GM19438 (cell line): ENCODE data around the gene BNC2.

ENCODE experiments used
- ATAC-seq: cut with Tn5 transposase; IDR thresholded peaks from one replicate; pipeline ENCODE4 v1.9.1; 2021; ENCODE audit warnings: low read depth; ENCODE audit not compliant: unreplicated experiment

The BNC2 gene

DNA sequence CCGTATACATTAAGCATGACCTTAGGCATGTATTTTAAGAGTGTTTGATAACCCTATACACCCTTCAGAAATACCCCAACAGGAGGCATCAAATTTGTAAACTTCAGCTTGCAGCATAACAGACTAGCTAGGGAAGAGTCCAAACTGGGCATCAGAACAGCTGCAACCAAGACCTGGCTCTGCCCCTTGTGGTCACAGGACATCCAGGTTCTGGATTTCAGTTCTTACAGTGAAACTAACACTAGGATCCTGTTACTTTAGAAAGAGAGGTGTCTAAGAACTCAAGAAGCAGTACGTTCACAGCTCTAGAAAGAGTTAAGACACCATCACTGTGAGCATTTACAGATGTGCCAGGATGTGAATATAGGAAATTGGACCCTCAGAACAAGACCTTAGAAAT lies 229.8 kb downstream of the BNC2 start:
- ATAC-seq = no peak

- ATAC-seq = no peak
Observed at GRCh38 chr9:16639644-16640043, 230.8 kb downstream of the BNC2 start.

GRCh38 chr9:16637911-16638310 lies 232.6 kb downstream of the BNC2 start:
- ATAC-seq = no peak

DNA sequence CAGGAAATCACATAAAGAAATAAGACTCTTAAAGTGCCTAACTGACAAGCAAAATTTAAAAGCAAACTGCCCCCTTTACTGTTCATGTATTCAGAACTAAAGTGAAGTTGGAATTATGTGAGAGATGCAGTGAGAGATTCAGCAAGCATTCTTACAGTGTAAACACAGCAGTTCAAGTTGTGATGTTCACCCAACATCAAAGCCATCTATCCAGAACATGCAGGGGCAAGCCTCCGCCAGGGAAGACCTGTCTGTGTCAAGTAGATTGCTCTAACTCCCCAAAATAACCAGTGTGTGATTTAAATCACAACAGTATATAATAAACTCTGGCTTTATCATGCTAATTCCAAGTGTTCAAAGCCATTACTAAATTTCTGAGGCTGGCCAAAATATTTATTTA lies 233.3 kb downstream of the BNC2 start:
- no peak for ATAC-seq

DNA sequence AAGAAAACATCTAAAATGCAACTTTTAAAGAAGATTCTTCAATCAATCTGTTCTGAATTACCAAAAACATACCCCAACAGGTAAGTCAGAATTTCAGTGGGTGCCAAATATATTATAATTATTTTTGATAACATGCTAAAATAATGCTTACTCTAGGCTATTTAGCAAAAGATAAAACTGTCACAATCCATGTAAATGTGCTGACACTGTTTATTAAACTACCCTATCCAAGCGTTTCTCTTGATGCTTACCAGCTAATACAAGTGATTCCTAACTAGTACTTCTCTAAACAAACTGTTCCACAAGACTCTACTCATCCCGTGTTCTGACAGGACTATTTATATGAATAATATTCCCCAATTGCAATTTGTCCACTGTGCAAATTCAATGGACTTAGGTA lies 236.7 kb downstream of the BNC2 start:
- ATAC-seq = no peak

DNA sequence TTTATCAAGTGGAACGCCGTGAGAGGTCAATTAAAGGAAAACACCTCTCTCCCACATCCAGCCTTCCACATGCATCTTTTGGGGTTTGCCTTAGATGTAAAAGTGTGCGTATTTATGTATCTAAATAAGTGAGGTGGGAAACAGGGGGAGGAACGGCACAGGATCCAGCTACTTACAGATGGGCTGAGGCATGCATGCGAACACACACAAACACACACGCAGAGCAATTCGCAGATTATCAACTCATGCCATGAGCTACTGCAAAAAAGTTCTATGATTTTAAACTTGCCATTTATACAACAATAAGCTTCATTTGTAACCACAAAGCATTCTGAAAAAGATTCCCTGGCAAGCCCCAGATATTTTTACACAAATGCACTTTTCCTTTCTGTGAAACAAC lies 242.1 kb downstream of the BNC2 start:
- no peak for ATAC-seq

GRCh38 chr9:16627967-16628366 lies 242.5 kb downstream of the BNC2 start:
- ATAC-seq = no peak

DNA sequence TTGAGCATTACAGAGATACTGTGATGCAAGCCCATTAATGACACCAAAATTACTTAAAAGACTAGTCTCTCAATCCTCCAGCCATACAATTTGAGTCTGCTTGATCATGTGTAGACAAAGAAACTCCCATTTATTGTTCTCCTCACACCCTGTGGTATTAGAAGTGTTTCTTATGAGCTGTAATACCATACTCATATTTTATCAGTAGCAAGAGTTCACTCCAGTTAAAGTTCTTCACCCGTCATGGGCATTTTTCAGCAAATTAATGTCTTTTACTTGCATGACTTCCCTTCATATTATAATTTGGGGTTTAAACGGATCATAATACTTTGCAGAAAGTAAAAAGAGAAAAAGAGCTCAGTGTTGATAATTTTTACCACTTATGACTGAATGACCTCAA lies 242.9 kb downstream of the BNC2 start:
- no peak for ATAC-seq

- ATAC-seq = no peak
Observed at GRCh38 chr9:16626577-16627130, 243.8 kb downstream of the BNC2 start.

- no peak for ATAC-seq
Observed at GRCh38 chr9:16625811-16626210, 244.7 kb downstream of the BNC2 start.

GRCh38 chr9:16625161-16625631 lies 245.3 kb downstream of the BNC2 start:
- no peak for ATAC-seq

- no peak for ATAC-seq
Observed at GRCh38 chr9:16624744-16625117, 245.7 kb downstream of the BNC2 start.

- ATAC-seq = no peak
Observed at GRCh38 chr9:16623989-16624743, 246.3 kb downstream of the BNC2 start.

GRCh38 chr9:16622541-16622940 lies 247.9 kb downstream of the BNC2 start:
- no peak for ATAC-seq

- no peak for ATAC-seq
Observed at GRCh38 chr9:16619914-16620520, 250.5 kb downstream of the BNC2 start.

GRCh38 chr9:16619402-16619801 lies 251.1 kb downstream of the BNC2 start:
- no peak for ATAC-seq

GRCh38 chr9:16618524-16618923 lies 251.9 kb downstream of the BNC2 start:
- ATAC-seq = no peak

- ATAC-seq = no peak
Observed at GRCh38 chr9:16616686-16617085, 253.8 kb downstream of the BNC2 start.

GRCh38 chr9:16615451-16615850 lies 255.0 kb downstream of the BNC2 start:
- ATAC-seq = no peak

- ATAC-seq = no peak
Observed at GRCh38 chr9:16613605-16614004, 256.9 kb downstream of the BNC2 start.

DNA sequence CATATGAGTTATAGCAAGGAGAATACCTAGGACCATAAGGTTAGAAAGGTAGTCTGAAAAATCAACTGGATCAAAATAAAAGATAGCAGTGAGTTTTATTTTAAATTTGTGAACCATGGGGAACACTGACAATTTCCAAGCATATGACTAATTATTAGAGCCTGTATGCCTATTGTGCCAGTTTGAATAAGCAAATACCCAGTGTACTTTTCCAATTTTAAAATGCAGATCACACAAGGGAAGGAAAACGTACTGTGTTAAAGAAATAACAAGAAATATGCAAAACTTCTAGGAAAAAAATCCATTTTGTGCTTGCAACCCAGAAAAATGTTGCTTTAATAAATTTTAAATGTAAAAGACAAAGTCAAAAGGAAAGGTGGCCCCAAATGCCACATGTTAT lies 257.4 kb downstream of the BNC2 start:
- ATAC-seq = no peak

- ATAC-seq = no peak
Observed at GRCh38 chr9:16612627-16613026, 257.8 kb downstream of the BNC2 start.
